GM19240 (cell line): ENCODE measurements around the gene MBTPS1.
"Not testable (repeated sequence)": the region's sequence is repeated elsewhere in the genome, so short reads cannot be mapped to it uniquely, and the experiment has no call there.

Experiments used
- DNase-seq: peaks from one replicate; pipeline ENCODE4 v3.0.0; 2011; ENCODE audit warnings: low spot score; ENCODE audit not compliant: insufficient read length

MBTPS1 gene

GRCh38 chr16:84137287-84137686 is 20.5 kb upstream of the MBTPS1 start:
- no peak for DNase-seq

GRCh38 chr16:84136331-84137125 is 19.8 kb upstream of the MBTPS1 start:
- DNase-seq = no peak

DNA sequence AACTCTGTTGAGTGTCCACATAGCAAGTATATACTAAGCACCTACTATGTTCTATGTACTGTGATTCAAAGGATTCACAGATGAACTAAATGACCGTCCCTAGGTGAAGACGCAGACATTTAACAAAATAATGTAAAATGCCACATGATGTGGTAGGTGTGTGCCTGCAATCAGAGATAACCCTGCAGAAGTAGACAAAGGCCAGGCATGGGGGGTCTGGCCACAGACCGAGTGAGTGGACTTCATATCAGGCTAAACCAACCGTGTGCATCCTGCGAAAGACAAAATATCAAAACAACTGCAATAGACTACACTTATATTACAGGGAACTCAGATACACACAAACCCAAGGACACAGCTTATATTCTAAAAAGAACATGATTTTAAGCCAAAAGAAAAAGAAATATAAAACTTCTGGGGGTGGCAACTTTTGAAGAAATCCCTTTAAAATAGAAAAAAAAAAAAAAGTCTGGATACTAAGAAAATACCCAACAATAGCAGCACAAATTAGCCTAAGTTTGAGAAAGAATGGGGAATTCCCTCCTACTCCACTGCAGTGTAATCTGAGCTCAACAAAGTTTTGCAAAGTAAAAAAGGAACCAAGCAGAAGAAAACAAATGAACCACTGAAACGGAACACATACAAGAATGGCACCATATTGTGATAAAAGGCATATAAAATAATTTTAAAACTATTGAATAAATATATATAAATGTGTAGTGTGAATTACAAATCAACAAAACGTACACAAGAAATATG is 16.0 kb upstream of the MBTPS1 start:
- no peak for DNase-seq

DNA sequence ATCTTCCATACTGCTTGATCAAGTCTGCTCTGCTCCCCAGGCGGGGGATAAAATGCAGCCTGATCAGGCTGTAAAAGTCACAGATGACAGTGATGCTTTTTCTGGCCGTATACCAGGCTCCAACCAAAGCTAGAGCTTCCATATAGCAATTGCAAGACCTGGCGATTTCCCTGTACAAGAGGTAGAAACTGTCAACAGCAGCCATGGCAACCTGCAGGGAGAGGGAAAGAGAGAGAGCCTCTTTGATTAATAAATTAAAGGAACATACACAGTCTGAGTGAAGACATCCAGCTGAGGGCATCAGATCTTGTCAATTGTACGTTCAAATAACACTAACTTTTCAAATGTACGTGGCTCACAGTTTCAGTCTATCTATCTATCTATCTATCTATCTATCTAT is 14.4 kb upstream of the MBTPS1 start:
- DNase-seq = no peak

DNA sequence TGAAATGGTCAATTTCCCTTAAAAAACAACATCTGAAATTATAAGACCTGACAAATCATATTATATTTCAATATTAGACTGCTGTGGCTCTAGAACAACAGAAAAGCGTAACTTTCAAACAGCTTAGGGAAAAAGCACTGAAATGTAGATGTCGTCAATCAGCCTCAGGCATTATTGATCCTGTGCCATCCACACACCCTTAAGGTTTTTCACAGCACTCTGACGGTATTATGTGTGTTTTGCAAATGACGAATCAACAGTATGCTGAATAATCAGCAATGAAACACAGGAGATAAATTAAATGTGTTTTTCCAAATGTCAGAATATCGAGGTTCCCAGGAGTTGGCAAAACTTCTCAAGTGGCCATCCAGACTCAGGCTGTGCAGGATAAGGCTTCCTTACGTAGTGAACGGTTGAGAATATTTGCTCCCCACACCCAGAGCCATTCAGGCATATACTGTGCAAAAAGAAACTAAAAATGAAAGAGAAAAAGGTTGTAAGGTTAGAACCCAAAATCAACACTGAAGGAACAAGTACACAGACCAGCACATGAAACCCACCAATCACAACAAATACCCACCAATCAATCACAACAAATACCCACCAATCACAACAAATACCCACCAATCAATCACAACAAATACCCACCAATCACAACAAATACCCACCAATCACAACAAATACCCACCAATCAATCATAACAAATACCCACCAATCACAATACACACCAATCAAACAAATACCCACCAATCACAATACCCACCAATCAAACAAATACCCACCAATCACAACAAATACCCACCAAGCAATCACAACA is 7.7 kb upstream of the MBTPS1 start:
- no peak for DNase-seq

- DNase-seq = no peak
Measured at GRCh38 chr16:84121007-84121406, 4.3 kb upstream of the MBTPS1 start.

DNA sequence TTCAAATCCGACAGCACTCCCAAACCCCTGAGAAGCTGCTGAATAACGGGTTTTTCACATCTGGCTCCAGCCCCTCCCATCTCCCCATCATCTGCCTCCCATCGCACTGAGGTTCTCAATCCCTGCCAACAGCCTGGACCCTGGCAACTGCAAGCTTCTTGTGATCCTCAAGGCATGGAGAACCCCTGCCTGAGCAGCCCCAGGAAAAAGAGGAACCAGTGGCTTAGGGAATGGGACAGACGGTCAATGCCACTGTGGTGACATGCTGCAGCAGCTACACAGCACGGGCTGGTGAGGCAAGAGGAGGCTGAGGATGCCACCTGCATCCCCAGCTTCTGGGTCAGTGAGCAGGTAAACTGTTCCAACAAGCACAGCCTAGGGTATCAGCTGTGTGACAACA is 3.3 kb upstream of the MBTPS1 start:
- DNase-seq = no peak

GRCh38 chr16:84119368-84119767 is 2.6 kb upstream of the MBTPS1 start:
- no peak for DNase-seq

GRCh38 chr16:84118315-84118714 is 1.6 kb upstream of the MBTPS1 start:
- not testable (repeated sequence) for DNase-seq

DNA sequence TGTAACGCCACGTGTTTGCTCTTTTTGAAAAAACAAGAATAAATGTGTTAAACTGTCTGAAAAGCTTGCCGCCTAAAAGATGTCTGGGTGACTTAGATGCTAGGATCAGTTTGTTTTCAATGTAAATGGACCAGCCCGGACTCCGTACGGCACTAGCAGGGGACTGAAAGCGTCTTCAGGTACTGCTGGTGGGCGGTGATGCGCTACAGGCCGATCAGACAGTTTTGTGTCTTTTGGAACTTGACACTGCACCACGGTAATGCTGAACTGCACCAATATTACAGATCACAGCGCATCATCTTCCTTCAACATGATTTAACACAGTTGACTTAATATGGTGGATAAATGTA is 727 bp upstream of the MBTPS1 start:
- peak; percentile 10 for DNase-seq

GRCh38 chr16:84115919-84116719 is 623 bp downstream of the MBTPS1 start:
- DNase-seq = no peak

DNA sequence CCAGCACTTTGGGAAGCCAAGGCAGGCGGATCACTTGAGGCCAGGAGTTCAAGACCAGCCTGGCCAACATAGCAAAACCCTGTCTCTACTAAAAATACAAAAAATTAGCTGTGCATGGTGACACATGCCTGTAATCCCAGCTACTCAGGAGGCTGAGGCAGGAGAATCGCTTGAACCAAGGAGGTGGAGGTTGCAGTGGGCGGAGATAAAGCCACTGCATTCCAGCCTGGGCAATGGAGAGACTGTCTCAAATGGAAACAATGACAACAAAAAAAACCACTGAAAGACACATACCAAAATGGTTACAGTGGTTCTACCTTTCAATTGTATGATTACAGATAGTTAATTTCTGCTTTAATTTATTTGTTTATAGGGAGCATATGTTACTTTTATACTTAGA is 4.8 kb downstream of the MBTPS1 start:
- not testable (repeated sequence) for DNase-seq

GRCh38 chr16:84111525-84111924 is 5.2 kb downstream of the MBTPS1 start:
- DNase-seq = no peak

GRCh38 chr16:84110527-84110926 is 6.2 kb downstream of the MBTPS1 start:
- no peak for DNase-seq

- no peak for DNase-seq
Measured at GRCh38 chr16:84109598-84110335, 7.0 kb downstream of the MBTPS1 start.

DNA sequence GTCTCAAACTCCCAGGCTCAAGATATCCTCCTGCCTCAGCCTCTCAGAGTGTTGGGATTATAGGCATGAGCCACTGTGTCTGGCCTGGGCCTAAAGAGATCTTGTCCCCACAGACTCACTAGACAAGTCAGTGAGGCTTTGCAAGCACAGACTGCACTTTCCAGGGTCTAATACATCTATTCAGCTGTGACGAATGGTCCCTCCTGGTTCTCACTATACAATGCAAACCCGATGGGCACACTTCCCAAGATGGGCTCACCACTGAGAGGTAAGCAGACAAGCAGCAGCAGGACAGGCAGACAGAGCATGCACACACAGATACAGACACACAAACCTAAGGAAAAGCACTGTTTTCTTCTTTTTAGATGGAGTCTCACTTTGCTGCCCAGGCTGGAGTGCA is 8.8 kb downstream of the MBTPS1 start:
- DNase-seq = no peak

GRCh38 chr16:84105948-84106740 is 10.6 kb downstream of the MBTPS1 start:
- no peak for DNase-seq

DNA sequence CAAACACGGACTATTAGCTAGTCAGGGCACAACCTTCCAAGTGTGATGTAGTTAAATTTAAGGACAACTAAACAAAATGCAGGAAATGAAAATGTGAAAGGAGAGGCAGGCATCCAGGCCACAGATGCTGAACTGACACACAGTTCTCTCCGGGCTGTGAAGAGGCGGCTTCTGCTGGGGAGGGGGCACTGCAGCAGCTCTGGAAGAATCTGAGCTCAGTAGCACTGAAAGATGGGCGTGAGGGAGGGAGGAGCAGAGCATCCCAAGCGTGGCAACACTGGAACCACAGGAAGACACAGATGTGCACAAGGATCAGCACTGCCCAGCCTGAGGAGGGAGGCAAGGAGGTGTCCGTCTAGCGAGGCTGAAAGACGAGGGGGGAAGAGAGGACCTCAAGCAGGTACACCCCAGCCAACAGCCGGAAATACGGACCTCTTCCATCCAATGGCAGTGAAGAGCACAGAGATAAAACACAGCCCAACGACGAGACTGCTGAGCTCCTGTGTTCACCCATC is 11.4 kb downstream of the MBTPS1 start:
- DNase-seq = no peak

DNA sequence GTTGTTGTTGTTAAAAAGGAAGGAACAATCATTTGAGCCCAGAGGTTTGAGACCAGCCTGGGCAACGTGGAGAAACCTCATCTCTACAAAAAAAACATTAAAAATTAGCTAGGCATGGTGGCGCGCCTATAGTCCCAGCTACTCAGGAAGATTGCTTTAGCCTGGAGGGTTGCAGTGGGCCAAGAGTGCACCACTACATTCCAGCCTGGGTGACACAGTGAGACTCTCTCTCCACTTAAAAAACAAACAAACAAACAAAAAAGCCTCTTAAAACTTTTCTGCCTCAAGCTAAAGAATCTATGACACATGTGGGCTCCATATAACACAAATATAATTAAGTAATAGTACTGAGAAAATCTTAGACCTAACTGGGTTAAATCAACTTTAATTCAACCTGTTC is 12.5 kb downstream of the MBTPS1 start:
- no peak for DNase-seq

- no peak for DNase-seq
Measured at GRCh38 chr16:84103678-84104077, 13.1 kb downstream of the MBTPS1 start.
